Gastrocnemius medialis (tissue), 4 donors: ENCODE measurements around the gene MRPS22.

Experiments
- POLR2A ChIP-seq, 2 donors: fragments of 450-650 bp; IDR thresholded peaks; one replicate each; pipeline ENCODE4 v1.6.1; 2017; ENCODE audit warnings: antibody characterized with exemption in 2 of 2, mild to moderate bottlenecking in 2 of 2, moderate library complexity in 2 of 2
- TF ChIP-seq, protein P1 (sequence below), 5 experiments: fragments of 450-650 bp in 3 of 5; fragments of 200-600 bp in 2 of 5; sonication (generic) in 2 of 5; IDR thresholded peaks in 4 of 5; conservative IDR thresholded peaks in 1 of 5; 1 replicate in 4 of 5; 2 replicates in 1 of 5; pipeline ENCODE4 v1.5.1; 2016 to 2019; ENCODE audit warnings: antibody characterized with exemption in 5 of 5, mild to moderate bottlenecking in 3 of 5, moderate library complexity in 3 of 5

DNA sequence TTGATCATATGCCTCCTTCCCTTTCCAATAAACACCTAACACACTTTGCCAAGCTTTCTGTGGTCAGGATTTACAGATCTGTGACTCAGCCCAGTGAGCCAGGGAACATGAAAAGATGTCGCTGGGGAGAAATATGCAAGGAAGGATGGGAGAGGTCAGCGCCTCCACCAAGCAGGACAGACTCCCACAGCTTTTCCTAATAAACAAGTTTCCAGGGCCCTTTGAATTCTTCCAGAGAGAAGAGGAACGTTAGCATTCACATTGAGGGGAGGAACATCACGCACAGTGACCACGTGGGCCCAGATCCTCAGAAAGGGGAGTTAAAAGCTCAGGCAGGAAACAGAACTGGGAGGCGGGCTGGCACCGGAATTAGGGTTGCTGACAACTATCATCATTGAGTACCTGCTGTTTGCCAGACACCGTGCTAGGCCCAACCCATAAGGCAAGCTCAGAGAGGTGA, 33.3 kb upstream of the MRPS22 start:
- TF ChIP-seq POLR2A (IDR thresholded peaks at IDR 0.05): no peak
- TF ChIP-seq, protein P1, sequence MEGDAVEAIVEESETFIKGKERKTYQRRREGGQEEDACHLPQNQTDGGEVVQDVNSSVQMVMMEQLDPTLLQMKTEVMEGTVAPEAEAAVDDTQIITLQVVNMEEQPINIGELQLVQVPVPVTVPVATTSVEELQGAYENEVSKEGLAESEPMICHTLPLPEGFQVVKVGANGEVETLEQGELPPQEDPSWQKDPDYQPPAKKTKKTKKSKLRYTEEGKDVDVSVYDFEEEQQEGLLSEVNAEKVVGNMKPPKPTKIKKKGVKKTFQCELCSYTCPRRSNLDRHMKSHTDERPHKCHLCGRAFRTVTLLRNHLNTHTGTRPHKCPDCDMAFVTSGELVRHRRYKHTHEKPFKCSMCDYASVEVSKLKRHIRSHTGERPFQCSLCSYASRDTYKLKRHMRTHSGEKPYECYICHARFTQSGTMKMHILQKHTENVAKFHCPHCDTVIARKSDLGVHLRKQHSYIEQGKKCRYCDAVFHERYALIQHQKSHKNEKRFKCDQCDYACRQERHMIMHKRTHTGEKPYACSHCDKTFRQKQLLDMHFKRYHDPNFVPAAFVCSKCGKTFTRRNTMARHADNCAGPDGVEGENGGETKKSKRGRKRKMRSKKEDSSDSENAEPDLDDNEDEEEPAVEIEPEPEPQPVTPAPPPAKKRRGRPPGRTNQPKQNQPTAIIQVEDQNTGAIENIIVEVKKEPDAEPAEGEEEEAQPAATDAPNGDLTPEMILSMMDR (IDR thresholded peaks at IDR 0.05 in 4 of 5, conservative IDR thresholded peaks at IDR 0.05 in 1 of 5): no peak
